NCI-H1105 treated with DMSO at 0.1 percent for 48 hours (cell line): ENCODE data around the gene TFDP3.

Experiments used
- DNase-seq: peaks from one replicate; lab custom pipeline; 2025; lab: John Stamatoyannopoulos, UW

The TFDP3 gene

GRCh38 chrX:133185938-133186337 is 32.2 kb downstream of the TFDP3 start:
- no peak for DNase-seq

- DNase-seq: no peak
These were observed 33.0 kb downstream of the TFDP3 start for GRCh38 chrX:133185119-133185518.

GRCh38 chrX:133183806-133184205 is 34.3 kb downstream of the TFDP3 start:
- no peak for DNase-seq

- no peak for DNase-seq
These were observed 38.7 kb downstream of the TFDP3 start for GRCh38 chrX:133179500-133179899.

GRCh38 chrX:133177202-133177601 is 41.0 kb downstream of the TFDP3 start:
- DNase-seq: no peak

GRCh38 chrX:133175605-133176004 is 42.5 kb downstream of the TFDP3 start:
- peak; percentile 81 for DNase-seq

GRCh38 chrX:133175162-133175561 is 43.0 kb downstream of the TFDP3 start:
- no peak for DNase-seq

GRCh38 chrX:133171962-133172708 is 46.0 kb downstream of the TFDP3 start:
- DNase-seq: peak; percentile 41
